Activated CD8-positive, alpha-beta memory T cell treated with anti-CD3 and anti-CD28 coated beads, Interleukin-2, amount 50 U/mL, for 24 hours (primary cell): Measurements from ENCODE around the gene RHPN2.
"Not testable (repeated sequence)": the region's sequence is repeated elsewhere in the genome, so short reads cannot be mapped to it uniquely, and the experiment has no call there.

Experiments
- DNase-seq: peaks from one replicate; pipeline ENCODE4 v3.0.0-alpha.2; 2020; ENCODE audit errors: extremely low read depth

The RHPN2 gene

GRCh38 chr19:33029746-33030303 lies 34.9 kb downstream of the RHPN2 start:
- no peak for DNase-seq

DNA sequence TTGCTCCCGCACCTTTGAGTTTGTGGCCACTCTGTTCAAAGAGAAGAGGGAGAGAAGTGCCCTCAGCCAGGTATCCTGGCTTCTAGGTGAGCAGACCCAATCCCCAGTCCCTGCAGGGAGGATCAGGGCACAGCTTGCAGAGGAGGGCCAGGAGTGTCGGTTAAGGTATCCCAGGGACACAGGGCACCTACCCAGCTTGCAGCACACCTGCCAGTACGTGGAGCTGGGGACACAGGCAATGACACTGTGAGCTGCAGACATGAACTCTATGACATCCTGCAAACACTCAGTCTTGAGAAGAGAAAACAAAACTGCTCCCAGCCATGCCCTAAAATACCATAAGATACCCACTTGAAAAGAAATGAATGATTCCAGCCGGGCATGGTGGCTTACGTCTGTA lies 38.1 kb downstream of the RHPN2 start:
- not testable (repeated sequence) for DNase-seq

- DNase-seq = not testable (repeated sequence)
Observed at GRCh38 chr19:33025468-33026238, 39.0 kb downstream of the RHPN2 start.

- DNase-seq = no peak
Observed at GRCh38 chr19:33024398-33024797, 40.3 kb downstream of the RHPN2 start.

- no peak for DNase-seq
Observed at GRCh38 chr19:33022472-33023116, 42.1 kb downstream of the RHPN2 start.

DNA sequence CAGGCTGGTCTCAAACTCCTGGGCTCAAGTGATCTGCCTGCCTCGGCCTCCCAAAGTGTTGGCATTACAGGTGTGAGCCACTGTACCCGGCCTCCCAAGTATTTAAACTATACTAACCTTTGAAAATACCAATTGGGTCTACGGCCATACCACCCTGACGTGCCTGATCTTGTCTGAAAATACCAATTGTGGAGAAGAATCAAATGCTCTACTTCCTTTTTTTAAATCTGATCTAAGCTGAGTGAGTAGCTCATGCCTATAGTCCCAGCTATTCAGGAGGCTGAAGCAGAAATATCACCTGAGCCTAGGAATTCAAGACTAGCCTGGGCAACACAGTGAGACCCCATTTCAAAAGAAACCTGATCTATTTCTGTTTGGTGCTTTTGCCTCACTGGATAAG lies 53.8 kb downstream of the RHPN2 start:
- DNase-seq = not testable (repeated sequence)

- DNase-seq = no peak
Observed at GRCh38 chr19:33008738-33009137, 56.0 kb downstream of the RHPN2 start.

- DNase-seq = no peak
Observed at GRCh38 chr19:33005440-33005839, 59.2 kb downstream of the RHPN2 start.

- DNase-seq = not testable (repeated sequence)
Observed at GRCh38 chr19:33003424-33004024, 61.2 kb downstream of the RHPN2 start.

- not testable (repeated sequence) for DNase-seq
Observed at GRCh38 chr19:33002126-33002865, 62.4 kb downstream of the RHPN2 start.

- DNase-seq = no peak
Observed at GRCh38 chr19:33000910-33001309, 63.8 kb downstream of the RHPN2 start.

GRCh38 chr19:33000510-33000909 lies 64.2 kb downstream of the RHPN2 start:
- no peak for DNase-seq

DNA sequence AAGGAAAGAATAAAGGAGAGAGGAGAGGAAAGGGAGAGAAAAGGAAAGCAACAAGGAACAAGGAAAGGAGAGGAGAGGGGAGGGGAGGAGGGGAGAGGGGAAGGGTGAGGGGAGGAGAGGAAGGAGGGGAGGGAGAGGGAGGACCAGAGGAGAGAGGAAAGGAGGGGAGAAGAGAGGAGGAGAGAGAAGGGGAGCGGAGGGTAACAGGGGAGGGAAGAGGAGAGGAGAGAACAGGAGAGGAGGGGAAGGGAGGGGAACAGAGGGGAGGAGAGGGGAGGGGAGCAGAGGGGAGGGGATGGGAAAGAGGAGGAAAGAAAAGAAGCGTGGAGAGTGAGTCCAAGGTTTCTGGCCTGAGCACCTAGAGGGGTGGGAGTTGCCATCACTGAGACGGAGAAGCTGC lies 66.0 kb downstream of the RHPN2 start:
- no peak for DNase-seq

GRCh38 chr19:32997716-32998355 lies 66.9 kb downstream of the RHPN2 start:
- DNase-seq = no peak

GRCh38 chr19:32997061-32997464 lies 67.6 kb downstream of the RHPN2 start:
- DNase-seq = not testable (repeated sequence)

GRCh38 chr19:32995966-32996365 lies 68.7 kb downstream of the RHPN2 start:
- not testable (repeated sequence) for DNase-seq

- DNase-seq = no peak
Observed at GRCh38 chr19:32988724-32989123, 76.0 kb downstream of the RHPN2 start.

DNA sequence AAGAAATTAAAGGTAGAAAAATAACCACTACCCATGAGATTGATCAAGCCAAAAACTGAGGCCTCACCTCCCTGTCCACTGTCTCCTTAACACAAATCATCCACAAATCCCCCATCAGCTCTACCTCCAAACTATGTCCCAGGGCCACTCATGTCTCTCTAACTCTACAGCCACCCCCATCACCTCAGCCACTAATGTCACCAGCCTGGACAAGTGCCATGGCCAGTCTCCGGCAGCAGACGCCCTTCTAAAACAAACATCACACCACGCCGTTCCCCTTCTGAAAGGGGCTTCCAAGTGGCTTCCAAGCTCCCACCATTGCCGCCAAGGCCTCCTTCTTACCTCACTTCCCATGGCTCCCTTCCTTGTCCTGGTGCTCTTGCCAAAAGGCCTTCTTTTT lies 76.4 kb downstream of the RHPN2 start:
- DNase-seq = not testable (repeated sequence)

- not testable (repeated sequence) for DNase-seq
Observed at GRCh38 chr19:32982488-32982887, 82.2 kb downstream of the RHPN2 start.

- DNase-seq = not testable (repeated sequence)
Observed at GRCh38 chr19:32979807-32980206, 84.9 kb downstream of the RHPN2 start.

- DNase-seq = not testable (repeated sequence)
Observed at GRCh38 chr19:32977813-32978212, 86.9 kb downstream of the RHPN2 start.
